GM23248 (cell line): Measurements from ENCODE around the gene ADAMTSL1.

ENCODE experiments used
- EZH2 ChIP-seq: fragments of 200-600 bp; sonication (generic); IDR thresholded peaks from 2 replicates; pipeline ENCODE4 v1.6.1; 2018; ENCODE audit warnings: antibody characterized with exemption, mild to moderate bottlenecking; ENCODE audit not compliant: insufficient read depth, poor library complexity, severe bottlenecking
- EZH2phosphoT487 ChIP-seq: fragments of 200-600 bp; sonication (generic); IDR thresholded peaks from 2 replicates; pipeline ENCODE4 v1.6.1; 2018; ENCODE audit warnings: antibody characterized with exemption, moderate library complexity, mild to moderate bottlenecking, low read depth; ENCODE audit not compliant: insufficient read depth

DNA sequence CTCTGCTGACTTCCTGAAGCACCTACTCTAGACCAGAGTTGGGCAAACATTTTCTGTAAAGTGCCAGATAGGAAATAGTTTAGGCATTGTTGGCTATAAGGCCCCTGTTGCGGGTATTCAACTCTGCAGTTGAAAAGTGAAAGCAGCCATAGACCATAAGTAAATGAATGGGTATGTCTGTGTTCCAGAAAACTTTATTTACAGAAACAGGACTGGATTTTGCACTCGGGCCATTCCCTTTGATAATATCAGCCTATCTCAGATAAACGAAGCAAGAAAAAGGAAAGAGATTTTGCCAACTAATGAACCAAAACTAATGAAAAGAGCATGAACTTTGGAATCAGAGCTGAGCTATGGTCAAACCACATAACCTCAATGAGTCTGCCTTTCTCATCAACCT is 374.7 kb downstream of the ADAMTSL1 start:
- no peak for TF ChIP-seq EZH2phosphoT487
- TF ChIP-seq EZH2 = no peak
